Ascending aorta (tissue), 2 donors: ENCODE measurements around the gene TRAM2. TPM values are rescaled to one million over a fixed set of nuclear protein-coding genes. Genes with fewer than 3 reads are reported as not detected.
A peak's percentile ranks its signal among the peaks of the same experiment; 100 is the strongest.

Experiments used
- DNase-seq, 2 donors: peaks; one replicate each; pipeline ENCODE4 v3.0.0-alpha.2; 2019; ENCODE audit warnings: low spot score in 2 of 2
- H3K27ac ChIP-seq, 2 donors: fragments of 200-600 bp; sonication (generic); one replicate each; pipeline ENCODE4 v1.5.1; 2016 to 2017; ENCODE audit warnings: mild to moderate bottlenecking in 1 of 2
- H3K27me3 ChIP-seq: fragments of 200-600 bp; sonication (generic); one replicate; pipeline ENCODE4 v1.5.1; 2017
- H3K36me3 ChIP-seq, 2 donors: fragments of 200-600 bp; sonication (generic); one replicate each; pipeline ENCODE4 v1.5.1; 2016
- H3K4me1 ChIP-seq, 2 donors: fragments of 200-600 bp; sonication (generic); one replicate each; pipeline ENCODE4 v1.5.1; 2016 to 2017; ENCODE audit warnings: mild to moderate bottlenecking in 1 of 2
- H3K4me3 ChIP-seq, 2 donors: fragments of 200-600 bp; sonication (generic); one replicate each; pipeline ENCODE4 v1.5.1; 2016 to 2017; ENCODE audit warnings: mild to moderate bottlenecking in 1 of 2
- H3K9me3 ChIP-seq, 2 donors: fragments of 200-600 bp; sonication (generic); one replicate each; pipeline ENCODE4 v1.5.1; 2016
- CTCF ChIP-seq, 3 experiments: fragments of 200-600 bp in 2 of 3; fragments of 450-650 bp in 1 of 3; sonication (generic) in 2 of 3; IDR thresholded peaks; one replicate each; pipeline ENCODE4 v1.5.1; 2016 to 2019; ENCODE audit warnings: antibody characterized with exemption in 3 of 3, mild to moderate bottlenecking in 1 of 3, moderate library complexity in 1 of 3
- intact Hi-C: fragments of 100-400 bp; cut with DNase I; formaldehyde crosslinking; loops from one replicate; pipeline ENCODE4 v1.15.1; 2023
- total RNA-seq: library from RNA; depleted of rRNA; stranded (reverse); fragments of >200 nt; gene quantifications from one replicate; pipeline ENCODE4 v1.1.0, GENCODE V29; 2016

Gene TRAM2
- total RNA-seq, 1 donor from 2014 or later, result 32.6 TPM

DNA sequence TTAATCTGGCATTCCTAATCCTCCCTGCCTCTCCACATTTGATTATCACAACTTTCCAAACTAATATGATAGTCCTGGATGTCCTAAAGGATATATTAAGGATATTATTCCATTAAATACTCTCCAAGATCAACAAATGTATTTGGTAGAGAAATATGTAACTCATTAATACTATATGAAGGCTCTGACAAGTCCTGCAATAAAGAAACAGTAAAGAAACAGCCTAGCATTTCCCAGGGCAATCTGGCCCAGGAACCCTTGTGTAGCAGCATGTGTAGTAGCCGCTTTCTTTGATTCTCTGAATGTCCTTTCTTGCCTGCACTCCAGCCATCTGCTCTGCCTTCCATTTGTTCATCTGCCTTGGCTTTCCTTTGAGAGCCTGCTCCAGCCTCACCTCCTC is 23.7 kb downstream of the TRAM2 start:
- Histone ChIP-seq H3K9me3 (no peaks in the 10 kb centered on the region), H3K27me3 (no peaks in the 10 kb centered on the region), H3K27ac (peak overlapping the region; percentile 74 to 81), H3K36me3 (no peaks in the 10 kb centered on the region), H3K4me3 (no peak overlapping the region), H3K4me1 (peaks cover 21 to 71% of the 10 kb centered on the region in 2 donors)
- DNase-seq, result peak in 1 of 2 donors; percentile 13
- TF ChIP-seq CTCF (IDR thresholded peaks at IDR 0.05), result no peak
- intact Hi-C loops, result no loop called here

- Histone ChIP-seq H3K36me3 (no peaks in the 10 kb centered on the region), H3K27ac (peak overlapping the region; percentile 74 to 81), H3K4me1 (peaks cover 23 to 72% of the 10 kb centered on the region in 2 donors), H3K4me3 (peak overlapping the region in 1 of 2 donors; percentile 46), H3K9me3 (no peaks in the 10 kb centered on the region), H3K27me3 (no peaks in the 10 kb centered on the region)
- no peak for TF ChIP-seq CTCF (IDR thresholded peaks at IDR 0.05)
- intact Hi-C loops, result no loop called here
- DNase-seq, result peak in 1 of 2 donors; percentile 55
These were observed 24.6 kb downstream of the TRAM2 start for GRCh38 chr6:52552278-52552643.

- Histone ChIP-seq H3K27me3 (no peaks in the 10 kb centered on the region), H3K36me3 (no peaks in the 10 kb centered on the region), H3K4me1 (peaks cover 23 to 77% of the 10 kb centered on the region in 2 donors), H3K27ac (peak overlapping the region; percentile 74 to 81), H3K4me3 (peak overlapping the region in 1 of 2 donors; percentile 46), H3K9me3 (no peaks in the 10 kb centered on the region)
- no peak for TF ChIP-seq CTCF (IDR thresholded peaks at IDR 0.05)
- peak in 1 of 2 donors; percentile 92 for DNase-seq
- intact Hi-C loops, result loop anchor here (2.0 kb wide), 2 partner anchors 25 to 47 kb away; partner anchors contain the start of gene TRAM2
These were observed 25.2 kb downstream of the TRAM2 start for GRCh38 chr6:52551483-52552277.

- Histone ChIP-seq H3K9me3 (no peaks in the 10 kb centered on the region), H3K4me3 (peak overlapping the region in 1 of 2 donors; percentile 46), H3K27me3 (no peaks in the 10 kb centered on the region), H3K36me3 (no peaks in the 10 kb centered on the region), H3K4me1 (peaks cover 20 to 77% of the 10 kb centered on the region in 2 donors), H3K27ac (peak overlapping the region; percentile 74 to 81)
- DNase-seq, result no peak
- no peak for TF ChIP-seq CTCF (IDR thresholded peaks at IDR 0.05)
- intact Hi-C loops, result loop anchor here (2.0 kb wide), 2 partner anchors 26 to 46 kb away; partner anchors contain the start of gene TRAM2
These were observed 26.0 kb downstream of the TRAM2 start for GRCh38 chr6:52550870-52551269.

DNA sequence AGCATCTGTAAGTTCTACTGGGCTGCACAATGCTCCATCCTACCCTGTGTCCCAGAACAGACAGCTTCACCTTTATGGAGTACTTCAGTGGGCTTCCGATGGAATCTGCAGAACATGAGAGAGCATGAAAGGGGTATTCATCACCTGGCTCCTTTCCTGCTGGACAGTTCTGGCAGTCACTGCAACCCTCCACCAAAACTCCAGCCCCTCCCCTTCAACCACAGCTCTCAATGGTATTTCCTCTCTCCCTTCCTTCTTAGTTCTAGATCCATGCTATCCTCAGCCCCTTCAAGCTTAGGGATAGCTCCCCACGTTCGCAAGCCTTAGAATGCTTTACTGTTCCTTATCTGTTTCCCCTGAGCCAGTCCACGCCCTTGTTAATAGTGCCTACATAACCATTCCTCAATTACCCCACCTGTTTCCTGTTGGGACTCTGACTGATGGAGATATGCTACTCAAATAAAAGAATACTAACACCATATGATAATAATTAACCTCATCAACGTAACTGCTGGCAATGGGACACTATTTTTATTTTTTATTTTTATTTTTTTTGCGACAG is 26.8 kb downstream of the TRAM2 start:
- Histone ChIP-seq H3K4me1 (peaks cover 18 to 79% of the 10 kb centered on the region in 2 donors), H3K27me3 (no peaks in the 10 kb centered on the region), H3K36me3 (no peaks in the 10 kb centered on the region), H3K4me3 (no peak overlapping the region), H3K27ac (peak overlapping the region; percentile 31 to 41), H3K9me3 (no peaks in the 10 kb centered on the region)
- TF ChIP-seq CTCF (IDR thresholded peaks at IDR 0.05), result no peak
- intact Hi-C loops, result loop anchor here (2.0 kb wide), 2 partner anchors 27 to 45 kb away; partner anchors contain the start of gene TRAM2
- no peak for DNase-seq
